ENCODE data around the gene FAM20C.

The FAM20C gene

DNA sequence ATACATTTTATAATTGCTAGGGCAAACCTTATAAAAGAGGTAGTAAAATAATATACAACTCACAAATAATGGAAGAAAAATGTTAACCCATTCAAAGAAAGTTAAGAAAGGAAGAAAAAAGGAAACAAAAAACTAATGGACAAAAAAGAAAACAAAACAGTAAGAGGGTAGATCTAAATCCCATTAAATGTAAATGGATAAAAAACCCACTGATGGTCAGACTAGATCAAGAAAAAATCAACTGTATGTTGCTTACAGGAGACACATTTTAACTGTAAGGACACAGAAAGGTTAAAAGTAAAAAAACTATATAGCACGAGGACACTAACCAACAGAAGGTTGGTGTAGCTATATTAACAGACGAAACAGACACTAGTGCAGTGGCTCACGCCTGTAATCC, 115.6 kb downstream of the FAM20C start:
- no peak for DNase-seq (ENCODE audit: low spot score)

- DNase-seq (ENCODE audit: low spot score): no peak
These were observed 117.3 kb downstream of the FAM20C start for GRCh38 chr7:309586-310228.

Measured in COLO829 (cell line).